Superior temporal gyrus (tissue), 1 donor: ENCODE data around the gene CHRNA4.
"Not testable (repeated sequence)": the region's sequence is repeated elsewhere in the genome, so short reads cannot be mapped to it uniquely, and the experiment has no call there.

Source experiments
- DNase-seq: peaks from one replicate; pipeline ENCODE4 v3.0.0-alpha.2; 2016; ENCODE audit errors: extremely low spot score

The CHRNA4 gene

GRCh38 chr20:63397946-63398450 lies 36.8 kb upstream of the CHRNA4 start:
- DNase-seq = no peak

- DNase-seq = no peak
These were observed 36.1 kb upstream of the CHRNA4 start for GRCh38 chr20:63397155-63397843.

GRCh38 chr20:63396300-63396699 lies 35.2 kb upstream of the CHRNA4 start:
- no peak for DNase-seq

GRCh38 chr20:63395723-63396122 lies 34.6 kb upstream of the CHRNA4 start:
- no peak for DNase-seq

- DNase-seq = no peak
These were observed 33.8 kb upstream of the CHRNA4 start for GRCh38 chr20:63394920-63395455.

GRCh38 chr20:63394069-63394919 lies 33.1 kb upstream of the CHRNA4 start:
- no peak for DNase-seq

GRCh38 chr20:63393566-63393965 lies 32.4 kb upstream of the CHRNA4 start:
- DNase-seq = no peak

- no peak for DNase-seq
These were observed 31.6 kb upstream of the CHRNA4 start for GRCh38 chr20:63392465-63393365.

- DNase-seq = no peak
These were observed 26.8 kb upstream of the CHRNA4 start for GRCh38 chr20:63387917-63388316.

GRCh38 chr20:63387393-63387792 lies 26.2 kb upstream of the CHRNA4 start:
- DNase-seq = no peak

GRCh38 chr20:63386491-63386890 lies 25.3 kb upstream of the CHRNA4 start:
- no peak for DNase-seq

- DNase-seq = no peak
These were observed 24.7 kb upstream of the CHRNA4 start for GRCh38 chr20:63385819-63386218.

GRCh38 chr20:63384336-63384735 lies 23.2 kb upstream of the CHRNA4 start:
- DNase-seq = no peak

- DNase-seq = no peak
These were observed 22.4 kb upstream of the CHRNA4 start for GRCh38 chr20:63383556-63383955.

GRCh38 chr20:63382551-63383300 lies 21.6 kb upstream of the CHRNA4 start:
- DNase-seq = no peak

GRCh38 chr20:63381781-63382431 lies 20.8 kb upstream of the CHRNA4 start:
- no peak for DNase-seq

- DNase-seq = no peak
These were observed 19.3 kb upstream of the CHRNA4 start for GRCh38 chr20:63380346-63380870.

GRCh38 chr20:63379872-63380271 lies 18.7 kb upstream of the CHRNA4 start:
- DNase-seq = not testable (repeated sequence)

GRCh38 chr20:63379296-63379695 lies 18.1 kb upstream of the CHRNA4 start:
- DNase-seq = no peak

- no peak for DNase-seq
These were observed 17.5 kb upstream of the CHRNA4 start for GRCh38 chr20:63378626-63379025.
